HG02678 (cell line): ENCODE measurements around the gene CLCN2.

ENCODE experiments used
- ATAC-seq: cut with Tn5 transposase; IDR thresholded peaks from one replicate; pipeline ENCODE4 v1.9.1; 2021; ENCODE audit warnings: mild to moderate bottlenecking, moderate library complexity; ENCODE audit not compliant: unreplicated experiment

Gene CLCN2

GRCh38 chr3:184381261-184382224, 20.1 kb upstream of the CLCN2 start:
- ATAC-seq: no peak

DNA sequence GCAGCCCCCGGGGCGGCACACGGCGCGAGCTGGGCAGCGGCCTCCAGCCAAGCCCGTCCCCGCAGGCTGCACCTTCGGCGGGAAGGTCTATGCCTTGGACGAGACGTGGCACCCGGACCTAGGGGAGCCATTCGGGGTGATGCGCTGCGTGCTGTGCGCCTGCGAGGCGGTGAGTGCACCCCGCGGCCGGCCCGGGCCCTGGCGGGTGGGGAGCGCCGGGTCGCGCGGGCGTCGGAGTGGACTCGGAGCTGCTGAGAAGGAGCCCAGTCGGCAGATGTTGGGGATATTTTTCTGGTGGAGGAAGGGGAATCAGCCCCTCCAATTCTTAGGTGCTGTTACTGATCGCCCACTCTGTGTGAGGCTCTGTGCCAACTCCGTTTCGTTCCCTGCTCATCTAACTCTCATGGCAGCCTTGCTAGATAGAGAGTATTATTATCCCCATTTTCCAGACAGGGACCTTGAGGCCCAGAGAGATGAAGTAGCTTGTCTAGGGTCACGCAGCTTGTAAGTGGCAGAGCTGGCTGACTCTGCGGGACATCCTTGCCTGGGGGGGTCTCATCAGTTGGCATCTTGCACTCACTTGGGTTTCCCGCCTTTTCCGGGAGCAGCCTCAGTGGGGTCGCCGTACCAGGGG, 19.3 kb upstream of the CLCN2 start:
- ATAC-seq: no peak

GRCh38 chr3:184380185-184380626, 18.8 kb upstream of the CLCN2 start:
- no peak for ATAC-seq

GRCh38 chr3:184379358-184380184, 18.2 kb upstream of the CLCN2 start, which contains the start of gene CHRD:
Gene CHRD (plus strand): TSS chr3:184380054. CDS start chr3:184380319, 265 bp downstream.
- no peak for ATAC-seq

GRCh38 chr3:184378651-184379357, 17.4 kb upstream of the CLCN2 start:
- ATAC-seq: no peak

DNA sequence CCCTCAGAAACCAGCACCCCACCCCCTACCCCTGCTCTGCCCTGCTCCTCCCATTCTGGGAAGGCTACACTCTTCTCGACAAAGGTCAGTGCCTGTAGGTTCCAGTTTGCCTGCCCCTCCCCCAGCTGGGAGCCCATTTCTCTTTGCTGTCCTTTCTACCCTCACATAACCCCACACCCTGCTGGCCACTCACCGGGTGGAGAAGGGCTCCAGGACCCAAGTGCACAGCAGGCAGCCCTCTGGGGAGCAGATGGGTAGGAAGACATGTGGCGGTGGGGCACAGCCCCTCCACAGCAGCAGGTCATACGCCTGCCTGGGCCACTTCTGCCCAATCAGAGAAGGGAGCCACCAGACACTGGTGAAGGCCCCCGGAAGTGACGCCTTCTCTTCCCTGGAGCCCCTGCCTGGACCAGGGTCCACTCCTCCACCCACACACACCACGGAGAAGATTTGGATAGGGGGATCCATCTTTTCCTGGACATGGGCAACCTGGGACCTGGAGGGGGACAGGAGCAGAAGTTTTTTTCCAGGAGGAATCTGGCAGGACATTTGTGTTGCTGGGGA, 16.6 kb upstream of the CLCN2 start, which contains the start of gene THPO:
Gene THPO, minus strand, starts transcription at position 326 of the 564 bp plus-strand sequence. CDS start 1,948 bp downstream, outside the sequence.
- ATAC-seq: no peak

DNA sequence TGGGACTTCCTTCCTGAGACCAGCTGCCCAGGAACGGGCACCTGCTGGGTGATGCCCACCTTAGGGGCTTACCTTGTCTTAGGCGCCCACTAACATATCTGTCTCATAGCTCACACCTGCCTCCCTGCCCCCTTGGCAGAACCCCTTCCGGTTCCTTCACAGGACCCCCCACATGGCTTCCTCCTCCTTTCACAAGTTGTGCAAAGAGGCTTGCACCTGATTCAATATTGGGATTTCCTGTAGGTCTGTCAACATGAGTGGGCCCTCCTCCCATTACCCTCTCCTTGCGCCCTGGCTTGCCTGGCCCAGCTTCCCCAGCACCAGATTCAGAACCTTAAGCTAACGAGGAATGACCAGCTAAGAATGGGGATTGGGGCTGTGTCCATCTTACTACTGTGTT, 16.0 kb upstream of the CLCN2 start:
- no peak for ATAC-seq

- no peak for ATAC-seq
Measured at GRCh38 chr3:184375747-184376461, 14.5 kb upstream of the CLCN2 start.

DNA sequence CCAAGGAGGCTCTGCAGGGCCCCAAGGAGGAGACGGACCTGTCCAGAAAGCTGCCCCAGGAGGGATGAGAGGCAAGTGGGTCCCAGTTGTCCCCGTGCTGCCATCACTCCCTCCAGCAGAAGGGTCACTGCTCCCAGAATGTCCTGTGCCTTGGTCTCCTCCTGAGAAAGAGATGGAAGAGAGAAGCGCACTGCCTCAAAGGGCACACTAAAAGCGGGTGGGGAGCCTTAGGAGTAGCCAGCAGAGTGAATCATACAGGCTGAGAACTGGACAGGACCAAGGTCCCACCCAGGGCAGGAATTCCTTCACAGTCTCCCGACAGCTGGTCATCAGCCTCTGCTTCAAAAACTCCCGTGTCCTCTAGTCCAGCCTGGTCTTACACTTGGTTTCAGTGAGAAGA, 12.0 kb upstream of the CLCN2 start:
- ATAC-seq: no peak

GRCh38 chr3:184372911-184373310, 11.5 kb upstream of the CLCN2 start:
- ATAC-seq: no peak

GRCh38 chr3:184372296-184372821, 11.0 kb upstream of the CLCN2 start:
- ATAC-seq: no peak

- ATAC-seq: peak; percentile 89
Measured at GRCh38 chr3:184371570-184372018, 10.2 kb upstream of the CLCN2 start.

GRCh38 chr3:184368586-184369183, 7.3 kb upstream of the CLCN2 start:
- ATAC-seq: no peak

- ATAC-seq: no peak
Measured at GRCh38 chr3:184368116-184368515, 6.7 kb upstream of the CLCN2 start.

GRCh38 chr3:184366619-184367289, 5.3 kb upstream of the CLCN2 start:
- ATAC-seq: no peak

- ATAC-seq: peak; percentile 86
Measured at GRCh38 chr3:184362668-184363546, 1.5 kb upstream of the CLCN2 start.
